Measurements from ENCODE around the gene GCNT4.

GCNT4 gene

DNA sequence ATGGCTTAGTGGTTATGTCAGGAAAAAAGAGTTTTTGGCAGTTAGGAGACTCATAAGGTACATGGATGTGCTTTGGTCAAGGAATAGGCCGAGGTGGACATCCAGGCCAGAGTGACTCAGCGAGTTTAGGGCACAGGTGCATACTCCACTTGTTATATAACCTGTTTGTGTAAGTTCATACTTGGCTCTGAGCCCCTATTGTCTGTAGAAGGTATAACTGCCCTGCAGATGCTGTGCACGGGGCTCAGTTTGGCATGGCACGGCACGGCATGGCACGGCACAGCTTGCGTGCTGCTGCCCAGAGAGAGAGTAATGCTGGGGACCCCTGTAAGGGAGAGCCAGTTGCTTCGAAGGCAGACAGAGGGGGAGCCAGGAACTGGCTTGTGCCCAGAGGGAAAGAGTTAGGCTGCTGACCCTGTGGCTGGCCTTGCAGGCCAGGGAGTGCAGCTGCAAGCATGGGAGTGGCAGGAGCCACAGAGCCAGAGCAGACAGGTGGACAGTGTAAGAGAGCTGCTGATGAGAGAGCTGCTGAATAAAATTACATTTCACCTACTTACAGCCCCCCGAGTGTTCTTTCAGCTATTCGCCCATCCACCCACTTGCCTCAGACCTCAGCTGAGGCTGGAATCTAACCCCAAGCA, 32.2 kb downstream of the GCNT4 start:
- CTCF ChIA-PET = no interaction called here
- no peak for DNase-seq (ENCODE audit: extremely low spot score)
- POLR2A ChIA-PET = no interaction called here
- TF ChIP-seq, protein P1, sequence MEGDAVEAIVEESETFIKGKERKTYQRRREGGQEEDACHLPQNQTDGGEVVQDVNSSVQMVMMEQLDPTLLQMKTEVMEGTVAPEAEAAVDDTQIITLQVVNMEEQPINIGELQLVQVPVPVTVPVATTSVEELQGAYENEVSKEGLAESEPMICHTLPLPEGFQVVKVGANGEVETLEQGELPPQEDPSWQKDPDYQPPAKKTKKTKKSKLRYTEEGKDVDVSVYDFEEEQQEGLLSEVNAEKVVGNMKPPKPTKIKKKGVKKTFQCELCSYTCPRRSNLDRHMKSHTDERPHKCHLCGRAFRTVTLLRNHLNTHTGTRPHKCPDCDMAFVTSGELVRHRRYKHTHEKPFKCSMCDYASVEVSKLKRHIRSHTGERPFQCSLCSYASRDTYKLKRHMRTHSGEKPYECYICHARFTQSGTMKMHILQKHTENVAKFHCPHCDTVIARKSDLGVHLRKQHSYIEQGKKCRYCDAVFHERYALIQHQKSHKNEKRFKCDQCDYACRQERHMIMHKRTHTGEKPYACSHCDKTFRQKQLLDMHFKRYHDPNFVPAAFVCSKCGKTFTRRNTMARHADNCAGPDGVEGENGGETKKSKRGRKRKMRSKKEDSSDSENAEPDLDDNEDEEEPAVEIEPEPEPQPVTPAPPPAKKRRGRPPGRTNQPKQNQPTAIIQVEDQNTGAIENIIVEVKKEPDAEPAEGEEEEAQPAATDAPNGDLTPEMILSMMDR (IDR thresholded peaks at IDR 0.05; ENCODE audit: control extremely low read depth, extremely low read depth, low read depth, missing control alignments) = no peak

DNA sequence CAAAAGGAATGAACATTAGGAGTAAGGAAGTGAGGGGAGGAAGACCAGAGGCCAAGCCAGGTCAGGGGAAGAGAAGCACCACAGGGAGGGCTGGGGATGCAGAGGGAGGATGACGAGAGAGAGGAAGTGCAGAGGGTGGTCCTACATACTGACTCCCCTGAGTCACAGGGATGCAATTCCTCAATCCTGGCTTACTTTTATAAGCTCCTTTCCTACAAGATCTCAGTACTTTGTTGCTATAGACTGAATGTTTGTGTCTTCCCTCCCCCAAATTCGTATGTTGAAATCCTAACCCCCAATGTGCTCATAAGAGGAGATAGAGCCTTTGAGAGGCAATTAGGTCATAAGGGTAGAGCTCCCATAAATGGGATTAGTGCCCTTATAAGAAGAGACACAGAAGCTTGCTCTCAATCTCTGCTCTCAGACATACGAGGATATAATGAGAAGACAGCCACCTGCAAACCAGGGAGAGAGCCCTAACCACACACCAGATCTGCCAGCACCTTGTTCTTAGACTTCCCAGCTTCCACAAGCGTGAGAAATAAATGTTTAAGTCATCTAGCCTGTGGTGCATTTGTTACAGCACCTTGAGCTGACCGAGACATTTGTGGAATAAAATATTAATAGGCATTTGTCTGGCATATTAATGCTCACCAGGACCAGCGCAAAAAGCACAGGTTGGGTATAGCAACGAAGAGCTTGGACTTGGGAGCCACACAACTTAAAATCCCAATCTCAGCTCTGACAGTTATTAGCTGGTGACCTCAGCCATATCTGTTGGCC, 33.4 kb downstream of the GCNT4 start:
- POLR2A ChIA-PET = no interaction called here
- TF ChIP-seq, protein P1 (IDR thresholded peaks at IDR 0.05; ENCODE audit: control extremely low read depth, extremely low read depth, low read depth, missing control alignments) = no peak
- DNase-seq (ENCODE audit: extremely low spot score) = no peak
- CTCF ChIA-PET = no interaction called here

DNA sequence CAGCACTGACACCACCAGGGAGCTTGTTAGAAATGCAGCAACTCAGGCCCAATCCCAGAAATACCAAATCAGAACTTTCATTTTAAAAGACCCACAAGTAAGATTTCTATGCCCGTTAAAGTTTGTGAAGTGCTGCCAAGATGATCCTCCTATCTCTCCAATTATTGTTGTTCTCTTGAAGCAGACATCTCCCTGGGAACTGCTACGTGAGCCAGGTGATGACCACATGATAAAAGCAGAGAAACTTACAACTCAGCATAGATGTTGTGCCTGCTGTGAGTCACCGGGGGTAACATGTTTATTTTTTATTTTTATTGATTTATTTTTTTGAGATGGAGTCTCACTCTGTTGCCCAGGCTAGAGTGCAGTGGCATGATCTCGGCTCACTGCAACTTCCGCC, 34.4 kb downstream of the GCNT4 start:
- CTCF ChIA-PET = no interaction called here
- POLR2A ChIA-PET = no interaction called here
- DNase-seq (ENCODE audit: extremely low spot score) = no peak
- TF ChIP-seq, protein P1 (IDR thresholded peaks at IDR 0.05; ENCODE audit: control extremely low read depth, extremely low read depth, low read depth, missing control alignments) = no peak

DNA sequence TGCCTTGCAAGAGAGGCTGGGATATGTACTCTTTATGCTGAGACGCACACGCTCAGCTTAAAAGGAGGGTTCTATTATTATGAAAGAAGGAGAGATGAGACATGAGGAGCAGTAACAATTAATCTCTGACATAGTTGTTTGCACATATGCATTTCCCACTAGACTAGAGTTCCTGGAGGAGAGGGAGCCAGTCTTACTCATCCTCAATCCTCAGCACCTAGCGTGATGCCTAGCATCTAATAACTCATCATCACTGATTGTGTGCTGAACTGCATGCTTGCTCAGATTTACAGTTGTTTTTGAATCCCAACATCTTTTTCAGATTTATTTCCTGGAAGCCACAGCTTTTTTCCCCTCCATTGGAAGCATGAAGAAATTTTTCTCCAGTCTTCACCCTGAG, 35.5 kb downstream of the GCNT4 start:
- CTCF ChIA-PET = interaction anchor here (1.1 kb wide), 1 partner anchor 10 kb away, joined by 3 read pairs; no protein-coding TSS in a partner anchor
- POLR2A ChIA-PET = no interaction called here
- no peak for DNase-seq (ENCODE audit: extremely low spot score)
- TF ChIP-seq, protein P1 (IDR thresholded peaks at IDR 0.05; ENCODE audit: control extremely low read depth, extremely low read depth, low read depth, missing control alignments) = no peak

DNA sequence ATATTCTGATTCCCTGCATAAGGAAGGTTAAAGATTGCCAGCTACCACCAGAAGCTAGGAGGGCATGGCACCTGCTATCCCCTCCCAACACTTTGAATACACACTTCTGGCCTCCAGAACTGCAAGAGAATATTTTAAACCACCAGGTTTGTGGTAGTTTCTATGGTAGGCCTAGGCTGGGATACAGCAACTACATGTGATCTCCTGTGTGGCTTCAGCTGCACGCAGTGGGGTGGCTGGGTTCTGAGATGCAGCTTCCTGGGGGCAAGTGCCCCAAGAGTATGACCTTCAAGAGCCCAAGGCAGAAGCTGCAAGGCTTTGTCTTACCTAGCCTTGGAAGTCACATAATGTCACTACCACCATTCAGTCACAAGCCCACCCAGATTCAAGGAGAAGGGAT, 39.6 kb downstream of the GCNT4 start:
- no peak for DNase-seq (ENCODE audit: extremely low spot score)
- TF ChIP-seq, protein P1 (IDR thresholded peaks at IDR 0.05; ENCODE audit: control extremely low read depth, extremely low read depth, low read depth, missing control alignments) = no peak
- ChIA-PET POLR2A (no interaction called here), CTCF (no interaction called here)

DNA sequence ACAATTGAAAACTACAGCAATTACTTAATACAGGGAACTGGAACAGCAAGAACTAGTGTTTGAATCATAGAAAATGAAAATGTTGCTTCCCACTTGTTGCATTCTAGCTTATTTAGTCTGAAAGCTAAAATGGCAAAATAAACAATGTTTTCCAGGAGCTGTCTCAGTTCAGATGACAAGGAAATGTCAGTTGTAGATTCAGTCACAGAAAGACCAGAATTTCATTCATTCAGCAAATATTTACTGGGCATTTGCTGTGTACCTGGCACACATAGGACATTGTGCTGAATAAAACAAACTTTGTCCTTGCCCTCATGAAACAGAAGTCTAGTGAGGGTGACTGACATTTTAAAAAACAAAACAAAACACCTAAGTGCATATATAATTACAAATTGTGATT, 41.5 kb downstream of the GCNT4 start:
- ChIA-PET POLR2A (no interaction called here), CTCF (no interaction called here)
- TF ChIP-seq, protein P1 (IDR thresholded peaks at IDR 0.05; ENCODE audit: control extremely low read depth, extremely low read depth, low read depth, missing control alignments) = no peak
- DNase-seq (ENCODE audit: extremely low spot score) = no peak

Measured in GM10248 (cell line).